Daoy (cell line): ENCODE measurements around the gene HS6ST2. TPM values are rescaled to one million over a fixed set of nuclear protein-coding genes. Genes with fewer than 3 reads are reported as not detected.
"Not testable (repeated sequence)": the region's sequence is repeated elsewhere in the genome, so short reads cannot be mapped to it uniquely, and the experiment has no call there.

ENCODE experiments used
- DNase-seq: peaks from one replicate; pipeline ENCODE4 v3.0.0-alpha.2; 2015; ENCODE audit warnings: low read depth
- total RNA-seq: library from RNA; depleted of rRNA; stranded (reverse); fragments of >200 nt; shearing (Covaris generic); gene quantifications from 2 replicates; pipeline ENCODE4 v1.2.3, GENCODE V29; 2014; rRNA removed

Gene HS6ST2
- total RNA-seq: 10.1 and 12.9 TPM in 2 replicates

GRCh38 chrX:132958091-132958703 lies at the start of gene HS6ST2:
HS6ST2 (minus strand) TSS chrX:132958629.
- DNase-seq: peak; percentile 37

DNA sequence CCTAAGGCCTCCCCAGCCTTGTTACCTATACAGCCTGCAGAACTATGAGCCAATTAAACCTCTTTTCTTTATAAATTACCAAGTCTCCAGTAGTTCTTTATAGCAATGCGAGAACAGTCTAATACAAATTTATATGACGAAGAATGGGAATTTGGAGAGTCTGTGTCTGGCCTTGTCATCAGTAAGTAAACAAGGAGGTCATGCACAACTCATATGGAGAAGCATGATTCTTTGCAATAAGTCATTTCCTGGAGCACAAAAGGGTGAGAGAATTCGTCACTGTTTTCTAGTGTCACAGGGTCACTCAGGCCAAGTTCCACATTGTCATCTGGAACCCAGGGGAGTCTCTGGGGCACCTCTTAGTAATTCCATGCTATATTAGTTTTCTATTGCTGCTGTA lies 49.0 kb upstream of the HS6ST2 start:
- no peak for DNase-seq

DNA sequence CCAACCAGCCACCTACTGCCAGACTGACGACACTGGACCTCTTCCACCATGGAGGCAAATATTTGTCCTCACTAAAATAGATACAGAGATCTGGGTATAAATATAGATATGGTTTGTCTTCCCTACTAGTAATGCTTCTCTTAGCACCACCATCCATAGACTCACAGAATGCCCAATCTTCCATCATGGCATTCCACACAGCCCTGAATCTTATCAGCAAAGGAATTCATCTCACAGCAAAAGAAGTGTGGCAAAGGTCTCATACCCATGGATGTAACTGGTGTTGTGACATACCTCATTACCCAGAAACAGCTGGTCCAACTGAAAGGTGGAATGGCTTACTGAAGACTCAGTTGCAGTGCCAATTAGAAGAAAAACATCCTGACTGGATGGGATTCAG lies 47.2 kb upstream of the HS6ST2 start:
- DNase-seq: no peak

- peak; percentile 12 for DNase-seq
These were observed 46.6 kb upstream of the HS6ST2 start for GRCh38 chrX:133005042-133005441.

GRCh38 chrX:132999209-132999608 lies 40.8 kb upstream of the HS6ST2 start:
- no peak for DNase-seq

DNA sequence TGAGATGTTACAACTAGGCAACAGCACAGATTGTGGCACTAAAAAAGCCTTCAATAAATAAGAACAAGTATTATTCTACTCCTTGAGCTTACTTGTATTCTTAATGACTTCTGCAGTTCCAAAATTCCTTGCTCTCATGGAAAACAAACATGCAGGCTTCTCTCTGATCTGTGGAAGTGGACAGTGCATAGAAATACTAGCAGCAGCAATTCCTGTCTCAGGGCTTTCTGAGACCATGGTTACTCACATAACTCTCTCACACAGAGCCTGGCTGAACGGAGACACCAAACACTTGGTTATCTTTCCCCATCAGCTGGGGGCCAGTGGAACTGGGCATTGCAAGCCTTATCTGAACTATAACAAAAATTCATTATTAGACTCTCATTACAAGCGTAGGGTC lies 32.4 kb upstream of the HS6ST2 start:
- DNase-seq: no peak

GRCh38 chrX:132986556-132986955 lies 28.1 kb upstream of the HS6ST2 start:
- no peak for DNase-seq

DNA sequence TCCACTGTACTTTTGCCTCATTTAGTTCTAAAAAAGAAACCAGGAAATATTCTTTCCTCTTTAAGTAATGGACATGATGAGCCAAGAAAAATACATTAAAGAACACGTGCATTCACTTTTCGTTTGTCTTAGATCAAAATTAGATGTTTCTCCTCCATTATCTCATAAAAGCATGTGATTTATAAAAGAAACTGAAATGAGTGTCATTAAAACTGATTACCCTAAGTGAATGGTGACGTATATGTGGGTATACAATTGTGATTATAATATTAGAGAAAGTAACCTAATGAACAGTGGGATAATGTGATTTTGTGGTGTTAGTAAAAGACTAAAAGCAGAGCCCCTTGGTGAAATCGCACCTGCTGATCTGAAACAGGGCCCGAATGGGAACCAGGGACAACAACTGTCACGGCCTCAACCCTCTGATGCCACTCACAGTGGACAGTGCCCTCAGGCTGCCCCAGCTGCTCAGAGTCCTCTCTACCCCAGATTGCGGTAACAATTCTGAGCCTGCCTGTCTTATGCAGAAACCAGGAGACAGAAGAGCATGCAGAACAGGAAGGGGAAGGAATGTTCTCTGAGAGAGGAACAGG lies 25.7 kb upstream of the HS6ST2 start:
- DNase-seq: no peak

- DNase-seq: no peak
These were observed 25.1 kb upstream of the HS6ST2 start for GRCh38 chrX:132983496-132983895.

DNA sequence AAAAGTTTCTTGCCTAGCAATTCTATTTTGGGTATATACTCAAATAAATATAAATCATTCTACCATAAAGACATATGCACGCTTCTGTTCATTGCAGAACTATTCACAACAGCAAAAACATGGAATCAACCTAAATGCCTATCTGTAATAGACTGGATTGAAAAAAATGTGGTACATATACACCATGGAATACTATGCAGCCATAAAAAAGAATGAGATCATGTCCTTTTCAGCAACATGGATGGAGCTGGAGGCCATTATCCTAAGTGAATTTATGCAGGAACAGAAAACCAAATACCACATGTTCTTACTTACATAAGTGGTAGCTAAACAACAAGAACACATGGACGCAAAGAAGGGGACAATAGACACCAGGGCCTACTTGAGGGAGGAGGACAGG lies 21.6 kb upstream of the HS6ST2 start:
- not testable (repeated sequence) for DNase-seq

DNA sequence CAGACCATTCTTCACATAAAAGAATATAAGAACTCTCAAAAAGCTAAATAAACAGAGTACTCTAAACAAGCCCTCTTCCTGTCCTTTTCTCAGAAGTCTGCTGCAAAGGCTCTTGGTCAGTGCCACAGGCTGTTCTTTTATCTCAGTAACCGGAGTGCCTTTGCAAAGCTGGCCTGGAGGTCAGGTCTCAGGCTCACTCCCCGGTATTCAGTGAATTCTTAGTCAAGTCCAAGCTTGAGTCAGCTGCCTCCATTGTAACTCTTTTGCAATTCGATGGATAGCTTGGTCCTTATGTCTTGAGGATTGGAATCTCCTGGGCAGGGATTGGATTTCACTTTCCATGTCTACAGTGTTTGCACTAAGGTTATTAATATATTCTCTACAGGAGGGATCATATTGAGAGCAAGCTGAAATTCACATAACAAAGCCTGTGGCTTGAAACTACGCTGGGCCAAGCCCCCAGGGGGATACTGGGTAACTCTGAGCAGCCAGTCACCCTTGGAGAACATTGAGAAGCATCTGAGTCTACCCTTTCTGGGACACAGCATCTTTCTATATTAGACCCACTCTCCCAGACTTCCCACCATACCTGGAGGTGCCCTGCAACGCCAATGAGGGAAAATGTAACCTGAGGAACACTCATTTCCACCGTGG lies 10.0 kb upstream of the HS6ST2 start:
- no peak for DNase-seq

GRCh38 chrX:132967049-132967448 lies 8.6 kb upstream of the HS6ST2 start:
- DNase-seq: no peak

GRCh38 chrX:132965461-132965860 lies 7.0 kb upstream of the HS6ST2 start:
- no peak for DNase-seq

GRCh38 chrX:132961511-132961910 lies 3.1 kb upstream of the HS6ST2 start:
- no peak for DNase-seq

DNA sequence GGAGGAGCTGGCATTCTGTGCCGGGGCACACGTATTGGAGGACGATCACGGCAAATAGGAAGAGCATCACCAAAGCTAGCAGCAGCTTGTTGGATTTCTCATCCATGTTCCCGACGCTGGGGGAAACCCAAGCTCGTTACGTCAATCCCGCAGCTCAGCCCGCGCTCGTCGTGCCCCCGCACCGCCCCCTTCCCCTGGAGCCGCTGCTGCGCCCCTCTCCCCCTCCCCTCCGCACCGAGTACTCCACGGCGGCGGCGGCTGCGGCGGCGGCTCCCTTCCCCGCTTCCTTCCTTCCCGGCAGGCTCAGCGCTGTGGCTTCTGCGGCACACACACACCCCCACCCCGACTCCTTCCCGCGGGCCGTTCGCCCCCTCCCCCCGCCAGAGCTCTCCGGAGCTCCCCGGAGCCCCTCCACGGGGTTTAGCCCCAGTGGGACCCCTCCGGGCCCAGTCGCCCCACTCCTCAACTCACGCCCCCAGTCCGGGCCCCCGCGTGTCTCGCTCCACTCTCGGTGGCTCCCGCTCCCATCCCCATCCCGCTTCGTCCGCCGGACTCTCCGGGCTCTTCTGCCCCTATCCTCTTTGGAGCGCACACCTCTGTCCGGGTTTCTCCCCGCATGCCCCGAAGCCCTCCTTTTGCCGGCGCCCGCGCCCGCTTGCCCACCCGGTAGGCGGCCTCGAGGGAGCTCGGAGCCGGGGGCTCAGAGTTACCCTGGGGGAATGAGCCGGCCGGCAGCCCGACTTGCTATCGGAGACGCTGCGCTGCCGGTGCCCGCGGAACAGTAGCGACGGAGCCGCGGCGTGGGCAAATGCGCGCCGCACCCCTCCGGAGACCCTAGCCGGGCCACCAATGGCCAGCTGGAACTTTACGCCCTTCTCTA lies 978 bp downstream of the HS6ST2 start:
- DNase-seq: peak; percentile 33

DNA sequence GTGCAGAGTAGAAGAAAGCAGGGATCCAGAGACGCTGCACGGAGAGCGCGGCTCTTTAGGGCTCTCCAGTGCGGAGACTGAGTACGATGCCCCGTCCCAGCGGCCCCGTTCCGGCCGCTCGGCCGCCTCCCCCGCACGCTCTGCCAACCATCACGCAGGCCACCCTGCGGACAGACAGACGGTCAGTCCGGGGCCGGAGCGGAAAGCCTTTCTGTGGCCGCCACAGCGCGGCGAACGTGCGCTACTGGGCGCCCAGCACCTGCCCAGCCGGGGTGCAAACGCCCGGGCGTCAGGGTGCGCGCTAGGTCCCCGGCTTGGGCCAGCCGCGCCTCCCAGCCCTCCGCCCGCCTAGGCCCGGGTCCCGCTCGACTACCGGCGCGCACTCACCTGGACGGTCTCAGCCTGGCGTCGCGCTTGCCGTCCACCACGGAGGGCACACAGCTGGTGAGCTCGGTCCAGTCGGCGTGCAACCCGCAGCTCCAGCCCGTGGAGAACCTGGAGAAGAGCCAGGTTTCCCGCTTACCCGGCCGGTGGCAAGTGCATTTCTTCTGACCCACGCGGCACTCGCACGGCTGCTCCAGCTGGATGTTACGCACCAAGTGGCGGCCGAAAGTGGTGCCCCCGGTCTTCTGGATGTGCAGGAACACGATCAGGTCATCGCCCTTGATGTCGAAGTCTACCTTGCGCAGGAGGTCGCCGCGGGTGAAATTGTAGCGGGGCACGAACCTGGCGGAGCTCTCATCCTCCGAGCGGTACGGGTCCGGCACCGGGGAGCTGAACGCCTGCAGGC lies 1.8 kb downstream of the HS6ST2 start:
- peak; percentile 8 for DNase-seq

GRCh38 chrX:132955690-132956089 lies 2.7 kb downstream of the HS6ST2 start:
- no peak for DNase-seq

- DNase-seq: no peak
These were observed 4.1 kb downstream of the HS6ST2 start for GRCh38 chrX:132954323-132954722.

- DNase-seq: peak; percentile 57
These were observed 5.1 kb downstream of the HS6ST2 start for GRCh38 chrX:132953354-132953753.

- DNase-seq: peak; percentile 7
These were observed 9.7 kb downstream of the HS6ST2 start for GRCh38 chrX:132948648-132949260.

GRCh38 chrX:132945055-132945599 lies 13.3 kb downstream of the HS6ST2 start:
- not testable (repeated sequence) for DNase-seq
